ENCODE data around the gene NFIA. TPM values are rescaled to one million over a fixed set of nuclear protein-coding genes. Genes with fewer than 3 reads are reported as not detected.

Gene NFIA
- total and polyA plus RNA-seq, 2 donors (not counting 1 experiment from before 2014, with no cell fraction given): 0.28 to 0.54 TPM

DNA sequence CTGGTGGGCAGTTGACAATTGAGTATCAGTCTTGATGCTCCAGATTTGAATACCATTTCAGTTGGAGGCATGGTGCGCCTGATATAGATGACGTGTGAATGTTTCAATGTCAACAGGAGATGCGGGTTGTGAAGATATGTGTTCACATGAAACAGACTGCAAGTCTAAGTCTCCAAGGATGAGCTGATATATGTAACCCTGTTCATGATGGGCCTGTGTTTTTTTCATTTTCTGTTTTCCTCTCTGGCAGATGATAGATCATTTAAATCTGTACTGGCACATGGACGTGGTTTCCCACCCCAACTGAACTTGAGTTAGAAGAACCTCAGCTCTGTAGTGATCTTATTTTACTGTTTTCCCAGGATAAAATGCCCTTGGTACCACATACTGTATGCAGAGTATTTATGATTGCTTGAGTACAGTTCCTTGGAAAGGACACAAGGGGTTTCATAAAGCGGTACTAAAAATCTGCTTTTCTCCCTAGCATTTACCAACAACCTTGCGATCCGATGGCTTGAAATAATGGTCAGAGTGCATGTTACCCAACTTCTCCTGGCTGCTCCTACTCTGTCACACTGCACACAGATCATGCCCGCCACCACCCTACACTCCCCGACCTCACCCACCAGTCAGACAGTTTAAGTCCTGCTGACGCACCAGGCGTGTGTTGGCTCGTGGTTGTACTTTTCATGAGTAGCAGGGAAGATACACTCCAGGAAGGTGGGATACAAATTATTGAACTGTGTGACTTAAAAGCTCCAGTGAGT is 131.1 kb downstream of the NFIA start:
- no peaks in the 10 kb centered on the region for H3K9me3 Mint-ChIP-seq (ENCODE audit: insufficient read depth)
- CTCF ChIA-PET: no interaction called here

DNA sequence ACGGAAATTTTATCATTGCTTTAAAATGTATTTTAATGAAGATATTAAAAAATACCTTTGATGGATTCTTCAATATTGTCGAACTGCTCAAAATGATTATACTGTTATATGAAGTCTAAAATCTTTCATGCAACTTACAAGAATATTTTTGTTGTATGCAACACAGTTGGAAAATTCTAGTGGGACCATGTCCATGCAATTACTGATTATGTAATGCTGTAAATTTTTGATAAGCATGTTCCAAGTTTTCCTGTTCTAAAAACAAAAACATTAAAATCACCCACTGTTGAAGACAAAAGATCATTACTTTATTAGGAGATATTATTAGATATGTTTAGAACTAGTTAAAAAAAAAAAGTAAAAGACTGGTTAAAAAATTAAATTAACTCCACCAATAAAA is 132.8 kb downstream of the NFIA start:
- Mint-ChIP-seq H3K4me3 (no peak overlapping the region), H3K27me3 (no peaks in the 10 kb centered on the region), H3K27ac (no peak overlapping the region), H3K9me3 (ENCODE audit: insufficient read depth) (no peaks in the 10 kb centered on the region), H3K4me1 (no peaks in the 10 kb centered on the region)
- Histone ChIP-seq H3K4me2 (replicated peaks; ENCODE audit: low read depth, low read length, poor library complexity, severe bottlenecking) (no peak overlapping the region), H3K9ac (ENCODE audit: low read length) (no peak overlapping the region), H3K79me2 (ENCODE audit: control insufficient read depth, insufficient read depth, low read length) (no peaks in the 10 kb centered on the region), H3K36me3 (replicated peaks in 1 of 2; ENCODE audit: control extremely low read depth in 1 of 2, control insufficient read depth in 1 of 2, extremely low read depth in 1 of 2, insufficient read depth in 2 of 2, low read length in 1 of 2) (no peaks in the 10 kb centered on the region), H2AFZ (ENCODE audit: insufficient read depth, low read depth, low read length, poor library complexity, severe bottlenecking) (no peak overlapping the region), H3K27ac (ENCODE audit: low read length in 2 of 2) (no peak overlapping the region), H4K20me1 (ENCODE audit: control insufficient read depth, insufficient read depth, low read length, poor library complexity, severe bottlenecking) (no peaks in the 10 kb centered on the region), H3K4me1 (ENCODE audit: control insufficient read depth in 2 of 2, insufficient read depth in 2 of 2, low read length in 2 of 2) (no peaks in the 10 kb centered on the region), H3K27me3 (replicated peaks in 1 of 4; ENCODE audit: control extremely low read depth in 1 of 4, control insufficient read depth in 3 of 4, insufficient read depth in 4 of 4, low read length in 3 of 4) (peaks cover 0 to 2% (median 0%) of the 10 kb centered on the region in 4 experiments), H3K4me3 (ENCODE audit: control extremely low read depth in 1 of 5, extremely low read depth in 1 of 5, insufficient read depth in 1 of 5, low read depth in 2 of 5, low read length in 4 of 5) (no peak overlapping the region), H3K9me3 (ENCODE audit: control extremely low read depth in 1 of 3, control insufficient read depth in 2 of 3, insufficient read depth in 1 of 3, low read length in 2 of 3) (no peaks in the 10 kb centered on the region)
- DNase-seq (no peak), ATAC-seq (ENCODE audit: low read depth) (no peak)
- POLR2A ChIA-PET: no interaction called here
- CTCF ChIA-PET: no interaction called here
- intact Hi-C loops (cut with micrococcal nuclease): no loop called here
- no CpG with 5 or more reads among the region's 2 CpGs for WGBS (ENCODE audit: insufficient coverage)
- no peak for TF ChIP-seq EZH2 (IDR thresholded peaks at IDR 0.05; ENCODE audit: borderline replicate concordance, insufficient read depth, low read depth, low read length, poor library complexity, severe bottlenecking)
- TF ChIP-seq, protein P1, sequence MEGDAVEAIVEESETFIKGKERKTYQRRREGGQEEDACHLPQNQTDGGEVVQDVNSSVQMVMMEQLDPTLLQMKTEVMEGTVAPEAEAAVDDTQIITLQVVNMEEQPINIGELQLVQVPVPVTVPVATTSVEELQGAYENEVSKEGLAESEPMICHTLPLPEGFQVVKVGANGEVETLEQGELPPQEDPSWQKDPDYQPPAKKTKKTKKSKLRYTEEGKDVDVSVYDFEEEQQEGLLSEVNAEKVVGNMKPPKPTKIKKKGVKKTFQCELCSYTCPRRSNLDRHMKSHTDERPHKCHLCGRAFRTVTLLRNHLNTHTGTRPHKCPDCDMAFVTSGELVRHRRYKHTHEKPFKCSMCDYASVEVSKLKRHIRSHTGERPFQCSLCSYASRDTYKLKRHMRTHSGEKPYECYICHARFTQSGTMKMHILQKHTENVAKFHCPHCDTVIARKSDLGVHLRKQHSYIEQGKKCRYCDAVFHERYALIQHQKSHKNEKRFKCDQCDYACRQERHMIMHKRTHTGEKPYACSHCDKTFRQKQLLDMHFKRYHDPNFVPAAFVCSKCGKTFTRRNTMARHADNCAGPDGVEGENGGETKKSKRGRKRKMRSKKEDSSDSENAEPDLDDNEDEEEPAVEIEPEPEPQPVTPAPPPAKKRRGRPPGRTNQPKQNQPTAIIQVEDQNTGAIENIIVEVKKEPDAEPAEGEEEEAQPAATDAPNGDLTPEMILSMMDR (IDR thresholded peaks at IDR 0.05): no peak

More for the DNA sequence above, 131.1 kb downstream of the NFIA start:
- Histone ChIP-seq H3K9me3 (ENCODE audit: control extremely low read depth in 1 of 3, control insufficient read depth in 2 of 3, insufficient read depth in 1 of 3, low read length in 2 of 3) (no peaks in the 10 kb centered on the region), H3K79me2 (ENCODE audit: control insufficient read depth, insufficient read depth, low read length) (no peaks in the 10 kb centered on the region), H2AFZ (ENCODE audit: insufficient read depth, low read depth, low read length, poor library complexity, severe bottlenecking) (no peak overlapping the region), H3K4me3 (ENCODE audit: control extremely low read depth in 1 of 5, extremely low read depth in 1 of 5, insufficient read depth in 1 of 5, low read depth in 2 of 5, low read length in 4 of 5) (no peak overlapping the region), H3K36me3 (replicated peaks in 1 of 2; ENCODE audit: control extremely low read depth in 1 of 2, control insufficient read depth in 1 of 2, extremely low read depth in 1 of 2, insufficient read depth in 2 of 2, low read length in 1 of 2) (no peaks in the 10 kb centered on the region), H3K27ac (ENCODE audit: low read length in 2 of 2) (no peak overlapping the region), H4K20me1 (ENCODE audit: control insufficient read depth, insufficient read depth, low read length, poor library complexity, severe bottlenecking) (no peaks in the 10 kb centered on the region), H3K4me1 (ENCODE audit: control insufficient read depth in 2 of 2, insufficient read depth in 2 of 2, low read length in 2 of 2) (no peaks in the 10 kb centered on the region), H3K9ac (ENCODE audit: low read length) (no peak overlapping the region), H3K4me2 (replicated peaks; ENCODE audit: low read depth, low read length, poor library complexity, severe bottlenecking) (no peak overlapping the region), H3K27me3 (replicated peaks in 1 of 4; ENCODE audit: control extremely low read depth in 1 of 4, control insufficient read depth in 3 of 4, insufficient read depth in 4 of 4, low read length in 3 of 4) (peaks cover 0 to 2% (median 0%) of the 10 kb centered on the region in 4 experiments)
- Mint-ChIP-seq H3K4me1 (no peaks in the 10 kb centered on the region), H3K4me3 (no peak overlapping the region), H3K27ac (no peak overlapping the region), H3K27me3 (peaks cover 4% of the 10 kb centered on the region)
- POLR2A ChIA-PET: no interaction called here
- intact Hi-C loops (cut with micrococcal nuclease): no loop called here
- 87% methylated on average over 6 of the region's 12 CpGs for WGBS (ENCODE audit: insufficient coverage)
- no peak for TF ChIP-seq EZH2 (IDR thresholded peaks at IDR 0.05; ENCODE audit: borderline replicate concordance, insufficient read depth, low read depth, low read length, poor library complexity, severe bottlenecking)
- TF ChIP-seq, protein P1 (IDR thresholded peaks at IDR 0.05): no peak
- ATAC-seq (ENCODE audit: low read depth) (no peak), DNase-seq (no peak)

All from B cell (primary cell).